ENCODE measurements around the gene MRPL43.

- TF ChIP-seq ARNTL (CRISPR knock-in tag; IDR thresholded peaks at IDR 0.05; ENCODE audit: borderline replicate concordance, low read depth): no peak
- no peak for TF ChIP-seq CSDC2 (CRISPR knock-in tag; IDR thresholded peaks at IDR 0.05)
Observed at GRCh38 chr10:101007915-101008822, 20.9 kb upstream of the MRPL43 start.
